Transverse colon (tissue), 4 donors: ENCODE data around the gene ZNF165.

ENCODE experiments used
- CTCF ChIP-seq, 5 experiments: fragments of 200-600 bp in 3 of 5; fragments of 450-650 bp in 2 of 5; sonication (generic) in 3 of 5; IDR thresholded peaks; 1 replicate in 2 of 5; 2 replicates in 3 of 5; pipeline ENCODE4 v1.5.1; 2016 to 2017; ENCODE audit warnings: antibody characterized with exemption in 5 of 5, inconsistent platforms in 3 of 5, mild to moderate bottlenecking in 2 of 5, moderate library complexity in 1 of 5
- POLR2A ChIP-seq: fragments of 450-650 bp; IDR thresholded peaks from one replicate; pipeline ENCODE4 v1.6.1; 2016; ENCODE audit warnings: antibody characterized with exemption, mild to moderate bottlenecking, moderate library complexity
- POLR2AphosphoS5 ChIP-seq, 3 donors: sonication (generic); formaldehyde crosslinking; IDR thresholded peaks; one replicate each; pipeline ENCODE4 v1.6.1; 2016; ENCODE audit warnings: antibody characterized with exemption in 3 of 3

- TF ChIP-seq CTCF (IDR thresholded peaks at IDR 0.05) (no peak), POLR2AphosphoS5 (IDR thresholded peaks at IDR 0.05) (no peak), POLR2A (no peak)
Measured at GRCh38 chr6:28082939-28083338, 2.6 kb downstream of the ZNF165 start.
